Omental fat pad (tissue), 4 donors: ENCODE measurements around the gene DGLUCY. TPM values are rescaled to one million over a fixed set of nuclear protein-coding genes. Genes with fewer than 3 reads are reported as not detected.
"Not testable (repeated sequence)": the region's sequence is repeated elsewhere in the genome, so short reads cannot be mapped to it uniquely, and the experiment has no call there.

ENCODE experiments used
- ATAC-seq: fragments of 150-250 bp; one replicate; pipeline ENCODE4 v1.9.1; 2016; ENCODE audit warnings: mild to moderate bottlenecking, moderate library complexity; ENCODE audit not compliant: low FRiP score
- DNase-seq: peaks from one replicate; pipeline ENCODE4 v3.0.0-alpha.2; 2019; ENCODE audit warnings: low spot score
- CTCF ChIP-seq, 3 donors: fragments of 450-650 bp; IDR thresholded peaks; one replicate each; pipeline ENCODE4 v1.5.1; 2016 to 2017; ENCODE audit warnings: antibody characterized with exemption in 3 of 3, mild to moderate bottlenecking in 3 of 3, moderate library complexity in 2 of 3
- total RNA-seq, 4 donors: library from RNA; depleted of rRNA; stranded (reverse); fragments of >200 nt; gene quantifications; one replicate each; pipeline ENCODE4 v1.1.0, GENCODE V29; 2016

Gene DGLUCY
- total RNA-seq, 4 donors from 2014 or later: 27.5 to 93.2 (median 39.3) TPM

DNA sequence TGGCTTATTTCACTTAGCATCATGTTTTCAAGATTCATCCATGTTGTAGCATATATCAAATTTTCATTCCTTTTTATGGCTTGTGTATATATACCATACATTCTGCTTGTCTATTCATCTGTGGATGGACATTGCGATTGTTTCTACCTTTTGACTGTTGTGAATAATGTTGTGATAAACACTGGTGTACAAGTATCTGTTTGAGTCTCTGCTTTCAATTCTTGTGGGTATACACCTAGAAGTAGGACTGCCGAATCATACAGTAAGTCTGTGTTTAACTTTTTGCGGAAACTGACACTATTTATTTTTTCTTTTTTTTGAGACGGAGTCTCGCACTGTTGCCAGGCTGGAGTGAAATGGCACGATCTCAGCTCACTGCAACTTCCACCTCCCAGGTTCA, 33.8 kb upstream of the DGLUCY start:
- no peak for DNase-seq
- no peak for ATAC-seq
- TF ChIP-seq CTCF (IDR thresholded peaks at IDR 0.05): no peak

DNA sequence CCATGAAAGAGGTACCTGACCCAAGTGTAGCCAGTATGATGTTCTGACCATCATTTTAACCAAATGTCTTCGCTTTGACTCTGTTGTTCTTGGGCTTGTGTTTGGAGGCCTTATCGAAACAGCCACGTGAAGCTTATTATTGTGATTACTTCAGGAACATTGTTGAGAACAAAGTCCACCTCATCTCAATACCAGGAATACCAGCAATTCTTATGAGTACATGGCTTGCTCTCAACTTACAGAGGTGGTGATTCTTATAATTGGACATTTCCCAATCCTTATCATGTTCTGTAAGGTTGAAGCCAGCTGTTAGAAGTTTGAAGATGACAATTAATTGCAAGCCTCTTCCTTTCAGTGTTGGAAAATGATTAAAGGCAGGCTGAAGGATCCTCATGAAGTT, 31.6 kb upstream of the DGLUCY start:
- TF ChIP-seq CTCF (IDR thresholded peaks at IDR 0.05): no peak
- DNase-seq: no peak
- no peak for ATAC-seq

GRCh38 chr14:91084516-91084915, 29.4 kb upstream of the DGLUCY start:
- no peak for DNase-seq
- no peak for ATAC-seq
- no peak for TF ChIP-seq CTCF (IDR thresholded peaks at IDR 0.05)

GRCh38 chr14:91087470-91087869, 26.4 kb upstream of the DGLUCY start:
- ATAC-seq, DNase-seq: not testable (repeated sequence)

- TF ChIP-seq CTCF (IDR thresholded peaks at IDR 0.05): no peak
- ATAC-seq (no peak), DNase-seq (no peak)
Measured at GRCh38 chr14:91088585-91089235, 25.2 kb upstream of the DGLUCY start.

DNA sequence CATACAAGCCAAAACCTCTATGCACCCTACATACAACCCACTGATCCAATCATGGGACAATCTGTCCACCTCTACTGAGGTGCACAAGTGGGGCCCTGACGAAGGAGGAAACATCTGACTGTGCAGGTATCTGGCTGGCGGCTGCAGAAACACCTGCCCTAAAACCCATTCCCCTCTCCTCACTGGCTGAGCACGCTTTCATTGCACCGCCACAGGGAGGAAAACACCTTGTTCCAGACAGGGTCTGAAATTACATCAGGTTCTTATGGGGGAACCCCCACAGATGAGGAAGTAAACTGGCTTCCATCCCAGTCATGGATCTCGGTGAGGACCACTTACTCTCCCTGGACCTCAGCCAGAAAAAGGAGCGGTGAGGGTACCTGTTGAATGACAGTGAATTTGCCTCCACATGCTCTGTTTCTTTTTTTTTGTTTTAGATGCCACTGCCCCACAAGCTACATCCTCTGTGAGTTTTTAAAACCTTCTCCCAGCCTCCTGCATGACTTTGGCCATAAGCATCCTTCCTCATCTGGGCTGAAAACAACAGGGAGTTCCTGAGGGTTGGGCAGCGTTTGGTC, 23.8 kb upstream of the DGLUCY start:
- DNase-seq (no peak), ATAC-seq (no peak)
- TF ChIP-seq CTCF (IDR thresholded peaks at IDR 0.05): no peak

DNA sequence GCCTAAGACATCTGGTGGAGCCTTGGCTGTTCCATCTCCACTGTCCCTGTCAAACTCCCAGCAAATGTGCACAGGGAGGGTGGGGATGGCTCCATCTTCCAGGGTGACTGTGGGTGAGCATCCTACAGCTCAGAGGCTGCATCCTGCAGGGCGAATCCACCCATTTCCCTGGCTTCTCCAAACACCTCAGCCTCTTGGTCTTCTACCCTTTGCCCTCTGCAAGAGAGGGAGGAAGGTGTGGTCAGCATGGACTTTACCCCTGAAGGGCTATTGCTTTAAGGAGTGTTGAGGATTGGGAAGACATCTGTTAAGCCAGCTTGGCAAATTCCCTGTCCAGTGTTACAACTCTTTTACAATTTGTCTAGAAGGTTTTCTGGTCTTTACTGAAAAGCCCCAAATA, 23.1 kb upstream of the DGLUCY start:
- TF ChIP-seq CTCF (IDR thresholded peaks at IDR 0.05): no peak
- ATAC-seq (no peak), DNase-seq (no peak)
